ENCODE data around the gene SYP.

The SYP gene

GRCh38 chrX:49199906-49200771 is at the start of gene SYP:
SYP (minus strand) TSS chrX:49200193; CDS start chrX:49200186, 7 bp downstream.
- DNase-seq (ENCODE audit: low read depth): peak; percentile 79

DNA sequence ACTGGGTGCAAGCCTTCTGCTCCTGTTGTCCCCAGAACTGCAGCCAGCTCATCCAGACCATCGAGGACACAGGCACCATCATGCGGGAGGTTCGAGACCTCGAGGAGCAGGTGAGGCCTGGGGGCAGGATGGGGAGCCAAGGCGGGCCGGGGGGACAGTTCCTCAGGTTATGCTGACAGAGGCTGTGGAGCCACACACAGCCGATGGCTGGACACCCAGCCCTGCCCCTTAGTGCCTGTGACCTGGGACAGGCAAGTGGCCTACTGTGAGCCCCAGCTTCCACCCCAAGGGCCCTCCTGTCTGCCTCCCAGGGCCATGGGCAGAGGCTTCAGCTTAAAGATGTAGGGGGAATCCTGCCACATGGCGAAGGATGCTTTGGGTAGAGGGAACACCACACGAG is 49.6 kb upstream of the SYP start:
- no peak for DNase-seq (ENCODE audit: low read depth)

DNA sequence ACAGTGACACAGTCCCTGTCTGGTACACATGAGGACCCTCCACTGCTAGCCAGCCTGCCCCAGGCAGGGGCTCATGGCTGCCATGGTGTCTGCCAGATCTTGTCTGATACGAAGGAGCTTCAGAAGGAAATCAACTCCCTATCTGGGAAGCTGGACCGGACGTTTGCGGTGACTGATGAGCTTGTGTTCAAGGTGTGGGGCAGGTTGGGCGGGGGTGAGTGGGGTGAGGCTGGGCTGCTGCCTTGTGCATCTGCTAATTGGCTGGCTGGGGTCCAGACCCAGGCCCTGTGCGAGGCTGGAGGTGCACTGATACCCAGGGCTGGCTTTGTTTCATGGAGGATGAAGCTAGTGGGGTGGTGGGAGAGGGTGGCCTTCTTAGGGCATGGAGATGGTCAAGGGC is 49.1 kb upstream of the SYP start:
- no peak for DNase-seq (ENCODE audit: low read depth)

- DNase-seq (ENCODE audit: low read depth): no peak
These were observed 48.2 kb upstream of the SYP start for GRCh38 chrX:49247916-49248811.

DNA sequence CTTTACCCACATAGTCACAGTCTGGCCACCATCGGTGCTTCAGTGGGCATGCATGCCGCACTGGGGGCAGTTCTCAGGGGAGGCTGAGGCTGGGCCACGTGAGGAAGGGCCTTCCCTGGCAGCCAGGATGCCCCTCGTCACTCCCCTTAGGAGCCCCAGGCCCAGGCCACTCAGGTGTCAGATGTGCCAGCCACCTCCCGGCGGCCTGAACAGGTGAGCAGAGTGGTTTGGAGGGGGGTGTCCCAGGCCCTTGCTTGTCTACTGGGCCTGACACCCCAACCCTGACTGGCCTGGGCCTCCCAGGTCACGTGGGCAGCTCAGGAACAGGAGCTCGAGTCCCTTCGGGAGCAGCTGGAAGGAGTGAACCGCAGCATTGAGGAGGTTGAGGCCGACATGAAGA is 47.4 kb upstream of the SYP start:
- DNase-seq (ENCODE audit: low read depth): no peak

- no peak for DNase-seq (ENCODE audit: low read depth)
These were observed 46.5 kb upstream of the SYP start for GRCh38 chrX:49246541-49246940.

DNA sequence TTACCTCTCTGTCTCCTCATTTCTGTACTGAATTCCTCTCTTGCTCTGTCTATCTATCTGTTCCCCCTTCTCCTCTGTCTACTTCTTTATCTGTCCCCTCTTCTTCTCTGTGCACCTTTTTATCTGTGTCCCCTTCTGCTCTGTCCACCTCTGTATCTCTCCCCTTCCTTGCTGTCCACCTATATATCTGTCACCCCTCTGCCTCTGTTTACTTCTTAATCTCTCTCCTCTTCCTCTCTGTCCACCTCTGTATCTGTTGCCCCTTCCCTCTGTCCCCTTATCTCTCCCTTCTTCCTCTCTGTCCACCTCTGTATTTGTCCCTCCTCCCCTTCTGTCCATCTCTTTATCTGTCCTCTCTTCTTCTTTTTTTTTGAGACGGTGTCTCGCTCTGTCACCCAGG is 44.2 kb upstream of the SYP start:
- no peak for DNase-seq (ENCODE audit: low read depth)

- no peak for DNase-seq (ENCODE audit: low read depth)
These were observed 43.2 kb upstream of the SYP start for GRCh38 chrX:49243166-49243565.

GRCh38 chrX:49242545-49243066 is 42.6 kb upstream of the SYP start:
- no peak for DNase-seq (ENCODE audit: low read depth)

- no peak for DNase-seq (ENCODE audit: low read depth)
These were observed 38.7 kb upstream of the SYP start for GRCh38 chrX:49238735-49239134.

DNA sequence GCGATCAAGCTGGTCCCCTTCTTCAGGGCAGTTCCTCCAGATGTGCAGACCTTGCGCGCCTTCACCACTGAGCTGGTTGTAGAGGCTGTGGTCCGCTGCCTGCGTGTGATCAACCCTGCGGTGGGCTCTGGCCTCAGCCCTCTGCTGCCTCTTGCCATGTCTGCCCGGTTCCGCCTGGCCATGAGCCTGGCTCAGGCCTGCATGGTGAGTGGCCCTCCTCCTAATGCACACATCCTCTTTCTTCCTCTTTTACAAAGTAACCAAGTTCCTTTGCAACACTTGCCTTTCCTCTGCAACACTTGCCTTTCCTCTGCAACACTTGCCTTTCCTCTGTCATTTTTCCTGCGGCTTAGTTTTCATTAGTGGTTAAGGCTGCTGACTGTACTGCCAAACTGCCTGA is 37.1 kb upstream of the SYP start:
- DNase-seq (ENCODE audit: low read depth): no peak

DNA sequence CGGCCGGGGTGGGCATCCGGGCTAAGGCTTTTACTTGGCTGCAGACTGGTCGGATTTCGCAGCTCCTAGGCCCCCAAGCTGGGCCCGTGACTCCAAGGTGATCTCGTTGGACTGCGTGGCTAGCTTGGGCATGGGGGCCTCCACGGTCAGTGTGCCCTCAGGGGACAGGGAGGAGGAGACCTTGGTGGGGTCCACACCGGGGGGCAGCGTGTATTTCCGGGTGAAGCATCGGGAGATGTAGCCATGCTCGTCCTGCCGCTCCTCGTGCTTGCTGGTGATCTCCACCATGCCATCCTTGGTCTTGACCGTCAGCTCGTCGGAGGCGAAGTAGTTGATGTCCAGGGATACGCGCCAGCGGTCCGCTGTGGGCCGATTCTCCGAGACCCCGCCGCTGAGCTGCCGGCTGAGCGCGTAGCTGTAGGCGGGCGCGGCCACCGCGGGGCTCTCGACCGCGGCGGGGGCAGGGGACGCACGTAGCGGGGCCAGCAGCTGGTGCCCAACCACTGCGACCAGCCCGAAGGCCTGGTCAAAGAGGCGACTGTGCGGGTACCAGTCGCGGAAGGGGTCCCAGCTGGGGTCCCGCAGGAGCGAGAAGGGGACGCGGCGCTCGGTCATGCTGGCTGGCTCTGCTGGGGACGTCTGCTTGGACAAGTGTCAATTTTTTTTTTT is 34.0 kb upstream of the SYP start:
- no peak for DNase-seq (ENCODE audit: low read depth)

DNA sequence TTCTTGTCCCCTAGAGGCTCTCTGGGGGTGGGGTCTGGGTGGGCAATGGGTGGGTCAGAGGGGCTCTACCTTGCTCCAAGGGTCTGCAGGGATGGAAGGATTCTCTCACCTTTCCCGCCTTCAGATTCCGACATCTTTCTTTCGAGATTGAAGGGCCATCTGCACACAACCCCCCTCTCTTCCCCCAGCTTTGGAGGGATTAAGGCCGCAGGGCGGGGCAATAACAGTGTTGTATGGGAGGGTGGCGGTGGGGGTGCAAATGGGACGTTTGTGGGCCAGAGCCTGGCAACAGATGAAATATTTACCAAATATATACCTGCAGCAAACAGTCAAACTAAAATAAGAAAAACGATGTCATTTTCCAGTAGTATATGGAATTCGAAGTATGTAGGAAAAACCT is 33.2 kb upstream of the SYP start, which contains the start of gene CACNA1F:
Gene CACNA1F (minus strand): TSS at position 165 of the 400 bp plus-strand sequence. CDS start 31 bp downstream, at position 134.
- no peak for DNase-seq (ENCODE audit: low read depth)

- no peak for DNase-seq (ENCODE audit: low read depth)
These were observed 32.5 kb upstream of the SYP start for GRCh38 chrX:49232525-49232924.

GRCh38 chrX:49231333-49232000 is 31.5 kb upstream of the SYP start:
- no peak for DNase-seq (ENCODE audit: low read depth)

DNA sequence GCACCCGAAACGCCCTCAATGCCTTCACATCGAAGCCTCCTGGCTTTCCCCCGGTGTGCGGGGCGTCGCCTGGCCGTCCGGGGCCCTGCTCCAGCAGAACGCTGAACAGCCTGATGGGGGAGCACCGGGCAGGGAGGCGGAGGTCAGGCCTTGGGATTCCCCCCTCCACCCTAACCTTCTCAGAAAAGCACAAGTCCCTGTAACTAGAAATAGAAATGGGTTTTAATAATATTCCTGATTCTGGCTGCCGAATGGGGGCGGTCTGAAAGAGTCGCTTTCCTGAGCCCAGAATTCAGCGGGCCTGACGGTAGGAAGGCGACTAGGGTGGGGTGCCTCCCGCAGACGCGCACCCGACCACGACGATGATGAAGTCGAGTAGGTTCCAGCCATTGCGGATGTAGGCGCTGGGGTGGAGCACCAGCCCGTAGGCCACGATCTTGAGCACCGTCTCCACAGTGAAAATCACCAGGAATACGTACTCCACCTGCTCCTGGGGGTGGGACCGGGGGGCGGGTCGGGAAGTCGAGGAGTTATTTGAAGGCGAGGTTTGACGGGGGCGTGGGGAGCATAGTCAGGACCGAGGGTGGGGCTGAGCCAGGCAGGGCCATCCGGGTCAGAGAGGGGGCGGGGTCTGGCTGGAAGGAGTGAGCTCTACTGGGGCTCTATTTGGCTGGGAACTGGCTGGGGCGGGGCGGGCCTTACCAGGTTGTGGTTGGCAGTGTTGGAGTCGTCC is 30.7 kb upstream of the SYP start:
- DNase-seq (ENCODE audit: low read depth): peak; percentile 35

- DNase-seq (ENCODE audit: low read depth): no peak
These were observed 28.2 kb upstream of the SYP start for GRCh38 chrX:49228185-49228584.

DNA sequence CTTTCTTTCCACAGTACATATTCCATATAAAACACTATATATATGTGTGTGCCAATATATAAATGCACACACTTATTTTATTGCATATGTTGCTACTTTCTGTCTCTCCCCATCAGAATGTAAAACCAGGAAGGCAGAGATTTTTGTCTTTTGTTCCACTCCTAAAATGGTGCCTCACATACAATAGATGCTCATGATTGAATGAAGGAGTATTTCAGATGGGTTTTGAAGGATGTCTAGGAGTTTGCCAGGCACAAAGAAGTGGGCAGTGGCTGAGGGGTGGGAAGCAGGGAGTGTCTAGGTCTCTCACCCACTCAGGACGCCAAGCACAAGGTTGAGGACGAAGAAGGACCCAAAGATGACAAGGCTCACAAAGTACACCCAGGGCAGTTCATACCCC is 27.7 kb upstream of the SYP start:
- no peak for DNase-seq (ENCODE audit: low read depth)

DNA sequence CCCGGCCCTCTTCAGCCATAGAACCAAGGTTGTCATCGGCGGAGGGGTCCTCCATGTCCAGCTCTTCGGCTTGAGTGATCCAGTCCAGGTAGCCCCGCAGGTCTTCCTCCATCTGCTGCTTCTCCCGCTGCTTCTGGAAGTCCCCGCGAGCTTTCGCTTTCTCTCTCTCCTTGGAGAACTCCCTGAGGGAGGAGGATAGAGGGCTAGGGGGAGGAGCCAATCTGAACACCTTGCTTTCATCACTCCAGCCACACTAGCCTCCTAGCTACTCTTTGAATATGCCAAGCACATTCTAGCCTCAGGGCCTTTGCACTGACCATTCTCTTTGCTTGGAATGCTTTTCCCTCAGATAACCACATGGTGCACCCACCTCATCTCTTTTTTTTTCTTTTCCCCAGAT is 27.0 kb upstream of the SYP start:
- DNase-seq (ENCODE audit: low read depth): no peak

- DNase-seq (ENCODE audit: low read depth): no peak
These were observed 25.9 kb upstream of the SYP start for GRCh38 chrX:49225858-49226257.

DNA sequence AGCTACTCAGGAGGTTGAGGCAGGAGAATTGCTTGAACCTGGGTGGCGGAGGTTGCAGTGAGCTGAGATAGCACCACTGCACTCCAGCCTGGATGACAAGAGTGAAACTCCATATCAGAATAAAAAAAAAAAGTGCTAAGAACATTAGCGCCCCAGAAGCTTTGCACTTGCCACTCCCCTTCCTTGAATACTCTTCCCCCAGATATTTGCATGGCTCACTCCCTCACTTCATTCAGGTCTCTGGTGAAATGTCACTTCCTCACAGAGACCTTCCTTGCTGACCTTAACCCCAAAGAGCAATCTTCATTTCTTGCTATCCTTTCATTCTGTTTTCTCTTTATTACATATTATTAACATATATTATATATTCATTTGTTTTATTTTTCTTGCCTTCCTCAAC is 21.9 kb upstream of the SYP start:
- DNase-seq (ENCODE audit: low read depth): no peak
